DMS 273 treated with DMSO at 0.1 percent for 48 hours (cell line): ENCODE results near the gene SLC43A1.

Experiments
- DNase-seq: peaks from one replicate; lab custom pipeline; 2025; lab: John Stamatoyannopoulos, UW

SLC43A1 gene

DNA sequence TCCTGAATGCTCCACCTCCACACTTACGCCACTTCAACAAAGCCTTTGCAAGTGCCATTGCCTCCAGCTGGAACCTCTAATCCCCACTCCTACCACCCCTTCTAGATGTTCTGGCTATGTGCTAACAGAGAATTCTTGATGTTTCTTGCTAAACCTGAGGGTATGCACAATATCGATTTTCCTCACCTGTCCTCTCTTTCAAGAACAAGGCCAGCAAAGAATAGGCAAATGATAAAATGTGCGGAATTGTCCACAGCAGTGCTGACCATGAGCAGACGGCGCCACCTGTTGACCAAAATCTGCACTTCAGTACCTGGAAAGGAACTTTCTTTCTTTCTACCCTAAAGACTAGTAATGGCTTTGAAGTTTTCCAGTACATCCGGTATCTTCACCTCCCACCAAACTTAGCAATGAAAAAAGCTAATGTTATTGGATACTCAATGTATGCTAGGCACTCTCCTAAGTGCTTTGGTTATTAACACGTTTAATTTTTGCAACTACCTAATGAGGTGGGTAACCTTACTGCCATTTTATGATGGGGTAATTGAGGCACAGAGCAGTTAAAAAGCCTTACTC, 11.6 kb upstream of the SLC43A1 start:
- no peak for DNase-seq

DNA sequence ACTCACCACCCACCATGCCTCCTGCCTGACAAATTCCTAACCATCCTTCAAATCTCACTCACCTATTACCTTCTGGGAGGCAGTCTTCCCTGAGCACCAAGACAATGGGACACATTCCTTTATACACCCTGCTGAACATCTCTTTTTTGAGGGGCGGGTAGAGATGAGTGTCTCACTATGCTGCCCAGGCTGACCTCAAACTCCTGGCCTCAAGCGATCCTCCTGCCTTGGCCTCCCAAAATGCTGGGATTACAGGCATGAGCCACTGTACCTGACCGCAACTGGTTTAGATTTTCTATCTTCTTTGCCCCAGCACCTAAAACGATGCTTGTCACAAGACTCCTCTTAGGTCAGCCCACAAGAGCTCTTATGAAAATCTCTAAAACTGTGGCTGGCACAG, 7.9 kb upstream of the SLC43A1 start:
- DNase-seq: no peak

DNA sequence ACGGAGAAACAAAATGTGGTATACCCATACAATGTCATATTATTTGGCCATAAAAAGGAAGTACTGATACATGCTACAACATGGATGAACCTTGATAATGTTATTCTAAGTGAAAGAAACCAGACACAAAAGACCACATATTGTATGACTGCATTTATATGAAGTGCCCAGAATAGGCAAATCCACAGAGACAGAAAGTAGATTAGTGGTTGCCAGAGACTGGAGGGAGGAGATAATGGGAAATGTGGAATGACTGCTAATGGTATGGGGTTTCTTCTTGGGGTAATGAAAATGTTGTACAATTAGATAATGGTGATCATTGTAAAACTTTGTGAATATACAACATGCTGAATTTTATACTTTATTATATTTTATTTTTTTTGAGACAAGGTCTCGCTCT, 5.6 kb upstream of the SLC43A1 start:
- no peak for DNase-seq

DNA sequence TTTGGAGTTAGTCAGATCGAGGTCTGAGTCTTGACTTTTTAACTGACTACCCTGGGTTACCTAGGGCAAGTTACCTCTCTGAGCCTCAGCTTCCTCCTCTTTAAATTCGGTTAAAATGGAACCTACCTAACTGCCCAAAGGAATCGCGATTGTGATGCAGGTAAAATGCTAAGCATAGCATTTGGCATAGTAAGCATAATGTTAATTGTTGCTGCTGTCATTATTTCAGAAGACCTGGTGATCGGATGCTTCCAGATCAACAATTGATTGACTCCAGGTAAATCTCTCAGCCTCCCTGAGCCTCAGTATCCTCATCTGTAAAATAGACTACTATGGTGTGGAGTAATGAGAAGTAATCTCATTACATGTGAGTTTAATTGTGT, 550 bp upstream of the SLC43A1 start:
- DNase-seq: no peak

DNA sequence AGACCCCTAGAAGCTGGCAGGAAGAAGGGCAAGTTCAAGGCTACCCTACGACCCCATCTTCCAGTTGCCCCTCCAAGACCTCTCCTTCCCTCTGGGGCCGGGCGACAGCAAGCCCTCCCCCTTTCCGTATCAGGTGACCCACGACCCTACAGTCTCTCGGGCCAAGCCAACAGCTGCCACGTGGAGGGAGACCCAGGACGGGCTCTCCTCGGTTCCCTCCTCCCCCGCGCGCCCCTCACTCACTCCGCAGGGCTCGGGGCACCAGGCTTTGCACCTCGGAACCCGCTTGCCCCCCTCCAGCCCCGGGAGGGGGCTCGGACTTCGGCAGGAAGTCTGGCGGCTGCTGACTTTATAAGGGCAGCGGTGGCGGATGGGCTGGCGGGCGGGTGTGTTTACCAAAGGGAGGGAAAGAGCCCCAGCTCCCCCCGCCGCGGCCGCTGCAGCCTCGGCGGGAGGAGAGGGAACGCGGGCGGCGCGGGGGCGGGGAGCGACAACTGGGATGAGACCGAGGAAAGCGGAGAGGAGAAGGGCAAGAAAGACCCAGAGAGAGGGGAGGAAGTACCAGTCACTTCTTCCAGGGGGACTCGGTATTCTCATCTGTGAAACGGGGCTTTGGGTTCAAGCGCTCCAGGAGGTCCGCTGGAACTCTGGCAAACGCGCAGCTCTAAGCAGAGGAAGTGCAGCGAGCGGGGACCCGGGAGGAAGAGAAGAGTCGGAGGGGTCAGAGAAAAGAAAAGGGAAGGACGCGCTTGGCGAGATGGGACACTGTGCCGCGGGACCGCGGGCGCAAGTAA, 767 bp downstream of the SLC43A1 start:
- DNase-seq: no peak

DNA sequence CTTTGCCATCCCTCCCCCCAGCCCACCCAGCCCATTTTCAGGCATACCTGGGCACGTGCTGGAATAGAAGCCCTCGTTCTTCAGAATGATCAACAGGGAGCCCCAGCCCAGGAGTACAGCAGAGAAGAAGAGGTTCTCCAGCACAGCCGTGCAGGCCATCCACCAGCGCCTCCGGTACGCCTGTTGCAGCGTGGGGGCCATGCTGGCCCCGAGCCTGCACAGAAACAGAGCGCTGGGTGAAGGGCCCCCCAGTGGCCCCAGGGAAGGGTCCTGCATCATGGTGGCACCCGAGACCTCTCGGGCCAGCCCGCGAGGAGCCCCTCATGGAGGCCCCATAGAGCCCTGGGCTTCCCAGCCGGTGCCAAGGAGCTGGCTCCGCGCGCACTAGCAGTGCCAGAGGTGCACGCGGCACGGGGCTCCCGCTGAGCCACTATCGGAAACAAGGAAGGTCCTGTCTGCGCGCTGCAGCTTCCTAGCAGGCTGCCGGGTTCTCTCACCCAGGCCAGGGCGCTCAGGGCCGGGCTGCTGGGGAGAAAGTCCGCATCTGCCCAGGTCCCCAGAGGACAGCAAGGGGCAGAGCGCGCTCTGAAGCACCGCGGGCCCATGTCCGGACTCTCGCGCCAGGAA, 1.5 kb downstream of the SLC43A1 start:
- DNase-seq: no peak

DNA sequence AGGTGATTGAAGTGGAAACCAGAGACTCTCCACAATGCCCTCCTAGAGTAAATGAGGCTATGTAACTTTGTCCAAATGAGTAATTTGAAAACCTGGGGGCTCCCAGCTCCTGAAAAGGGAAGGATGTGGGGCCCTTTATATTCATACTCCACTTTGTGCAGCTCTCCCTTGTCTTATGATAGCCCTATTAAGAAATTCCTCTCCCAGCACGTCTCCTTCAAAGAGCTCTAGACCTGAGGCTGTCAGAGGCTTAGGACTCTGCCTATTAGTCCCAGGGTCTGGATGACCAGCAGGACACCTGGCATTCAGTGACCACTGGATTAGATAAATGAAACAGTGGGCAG, 2.1 kb downstream of the SLC43A1 start:
- DNase-seq: no peak

DNA sequence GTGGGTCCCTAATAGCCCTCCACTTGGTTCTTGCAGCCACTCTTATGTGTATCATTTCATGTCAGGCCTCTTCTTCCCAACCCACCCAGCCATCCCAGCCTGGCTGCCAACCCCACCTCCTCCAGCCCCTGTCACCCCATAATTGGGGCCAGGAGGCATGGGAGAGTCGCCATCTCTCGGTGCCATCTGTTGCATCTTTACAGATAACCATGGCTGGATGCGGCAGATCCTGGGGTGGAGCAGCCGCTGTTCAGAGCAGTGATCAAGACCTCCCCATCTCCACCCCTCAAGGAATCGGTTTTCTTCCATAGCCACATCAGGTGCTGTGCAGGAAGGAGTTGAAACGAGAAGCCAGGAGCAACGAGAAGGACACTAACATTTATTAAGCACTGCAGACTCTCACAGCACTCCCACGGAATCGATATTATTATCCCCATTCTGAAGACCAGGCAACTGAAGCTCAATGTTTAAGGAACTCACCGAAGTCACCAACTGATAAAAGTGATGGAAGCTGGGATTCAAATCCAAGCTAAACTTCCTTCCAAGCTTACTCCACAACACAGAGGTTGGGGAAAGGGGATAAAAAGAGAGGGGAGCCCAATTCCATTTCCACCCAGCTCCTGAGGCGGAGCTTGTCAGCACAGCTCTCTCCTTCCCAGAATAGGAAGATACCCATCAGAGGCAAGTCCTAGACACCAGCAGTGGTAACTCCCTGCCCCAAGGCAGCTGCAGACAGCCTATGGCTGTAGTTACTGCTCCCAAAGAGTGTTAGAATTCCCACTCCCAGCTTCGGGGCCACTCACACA, 2.7 kb downstream of the SLC43A1 start:
- DNase-seq: no peak

DNA sequence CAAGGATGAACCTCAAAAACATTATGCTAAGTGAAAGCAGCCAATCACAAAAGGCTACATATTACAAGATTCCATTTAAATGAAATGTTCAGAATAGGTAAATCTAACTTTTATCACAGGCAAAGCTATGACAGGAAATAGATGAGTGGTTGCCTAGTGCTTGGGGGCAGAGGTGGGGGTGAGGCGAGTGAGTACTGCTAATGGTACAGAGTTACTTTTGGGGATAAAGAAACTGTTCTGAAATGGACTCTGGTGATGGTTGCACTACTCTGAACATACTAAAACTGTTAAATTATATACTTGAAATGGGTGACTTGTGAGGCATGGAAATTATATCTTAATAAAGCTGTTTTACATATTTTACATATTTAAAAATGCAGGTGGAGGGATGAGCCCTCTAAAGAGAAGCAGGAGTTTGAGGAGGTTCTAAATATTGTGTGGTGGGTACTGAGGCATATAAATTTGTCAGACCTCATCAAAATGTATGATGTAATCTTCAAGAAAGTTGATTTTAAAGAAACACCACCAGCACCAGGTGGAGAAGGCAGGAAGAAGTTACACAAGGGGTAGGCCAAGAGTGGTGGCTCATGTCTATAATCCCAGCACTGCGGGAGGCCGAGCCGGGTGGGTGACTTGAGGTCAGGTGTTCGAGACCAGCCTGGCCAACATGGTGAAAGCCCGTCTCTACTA, 3.6 kb downstream of the SLC43A1 start:
- DNase-seq: no peak

DNA sequence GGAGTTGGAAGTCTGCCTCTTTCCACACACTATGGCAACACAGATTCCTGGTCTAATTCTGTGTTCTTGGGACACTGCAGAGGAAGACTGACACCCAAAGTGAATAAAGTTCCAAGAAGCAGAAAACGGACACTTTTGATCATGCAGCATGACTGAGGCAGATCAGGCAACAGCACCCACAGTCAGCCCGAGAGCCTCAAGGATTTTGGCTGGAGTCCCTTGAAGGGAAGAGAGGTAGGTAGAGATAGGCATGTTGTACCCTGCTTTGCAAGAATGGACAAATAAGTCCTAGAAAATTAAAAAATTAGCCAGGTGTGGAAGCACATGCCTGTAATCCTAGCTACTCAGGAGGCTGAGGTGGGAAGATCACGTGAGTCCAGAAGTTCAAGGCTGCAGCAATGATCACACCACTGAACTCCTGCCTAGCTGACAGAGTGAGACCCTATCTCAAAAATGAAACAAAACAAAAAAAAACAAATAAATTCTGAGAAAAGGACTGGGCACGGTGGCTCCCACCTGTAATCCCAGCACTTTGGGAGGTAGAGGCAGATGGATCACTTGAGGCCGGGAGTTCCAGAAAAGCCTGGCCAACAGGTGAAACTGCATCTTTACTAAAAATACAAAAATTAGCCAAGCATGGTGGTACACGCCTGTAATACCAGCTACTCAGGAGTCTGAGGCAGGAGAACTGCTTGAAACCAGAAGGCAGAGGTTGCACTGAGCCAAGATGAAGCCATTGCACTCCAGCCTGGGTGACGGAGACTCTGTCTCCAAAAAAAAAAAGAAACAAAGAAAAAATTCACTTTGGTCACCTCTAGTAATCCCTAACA, 6.9 kb downstream of the SLC43A1 start:
- DNase-seq: no peak

DNA sequence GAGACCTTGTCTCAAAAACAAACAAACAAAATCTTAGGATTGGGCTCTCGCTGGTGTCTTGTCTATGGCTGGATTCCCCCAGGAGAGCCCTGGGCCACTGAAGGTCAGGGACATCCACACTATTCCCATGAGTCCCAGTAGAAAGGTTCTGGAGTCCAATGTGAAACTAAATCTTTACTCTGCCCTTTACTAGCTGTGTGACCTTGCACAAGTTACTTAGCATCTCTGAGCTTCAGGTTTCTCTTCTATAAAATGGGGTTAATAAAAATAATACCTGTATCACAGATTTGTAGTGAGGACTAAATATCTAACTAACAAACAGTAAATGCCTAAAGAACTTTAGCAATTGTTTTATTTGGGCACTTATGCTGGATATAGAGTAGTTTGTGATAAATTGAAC, 9.0 kb downstream of the SLC43A1 start:
- no peak for DNase-seq

DNA sequence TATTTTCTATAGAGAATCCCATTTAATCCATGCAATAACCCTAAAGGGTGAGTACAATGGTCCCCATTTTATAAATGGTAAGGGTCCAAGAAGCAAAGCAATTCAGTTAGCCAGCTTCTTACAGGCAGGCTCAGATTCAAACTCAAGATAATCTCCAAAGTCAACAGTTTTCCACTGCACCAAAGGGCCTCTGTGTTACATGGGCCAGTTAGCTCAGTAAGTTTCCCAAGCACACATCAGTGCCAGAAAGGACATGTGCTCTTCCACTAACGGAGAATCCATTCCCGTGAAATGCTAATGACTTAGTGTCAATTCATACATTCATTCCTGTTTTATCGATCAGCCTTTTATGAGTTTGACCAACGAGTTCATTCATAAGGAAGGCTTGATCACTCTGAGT, 11.0 kb downstream of the SLC43A1 start:
- no peak for DNase-seq

DNA sequence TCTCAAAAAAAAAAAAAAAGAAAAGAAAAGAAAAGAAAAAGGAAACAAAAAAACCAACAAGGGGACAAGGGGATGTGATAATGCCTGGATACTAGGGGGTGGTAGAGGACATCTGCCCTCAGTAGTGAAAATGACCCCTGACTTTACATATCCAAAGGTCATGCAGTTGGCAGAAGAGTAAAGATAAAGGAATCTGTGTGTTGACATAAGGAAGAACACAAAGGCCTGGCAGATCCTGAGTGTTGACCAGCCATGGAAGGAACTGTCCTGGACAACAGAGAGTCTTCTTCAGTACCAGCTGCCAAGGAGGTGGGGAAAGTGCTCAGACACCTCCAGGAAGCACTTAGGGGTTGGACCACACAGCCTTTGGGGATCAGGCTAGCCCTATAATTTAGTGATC, 12.6 kb downstream of the SLC43A1 start:
- DNase-seq: no peak

DNA sequence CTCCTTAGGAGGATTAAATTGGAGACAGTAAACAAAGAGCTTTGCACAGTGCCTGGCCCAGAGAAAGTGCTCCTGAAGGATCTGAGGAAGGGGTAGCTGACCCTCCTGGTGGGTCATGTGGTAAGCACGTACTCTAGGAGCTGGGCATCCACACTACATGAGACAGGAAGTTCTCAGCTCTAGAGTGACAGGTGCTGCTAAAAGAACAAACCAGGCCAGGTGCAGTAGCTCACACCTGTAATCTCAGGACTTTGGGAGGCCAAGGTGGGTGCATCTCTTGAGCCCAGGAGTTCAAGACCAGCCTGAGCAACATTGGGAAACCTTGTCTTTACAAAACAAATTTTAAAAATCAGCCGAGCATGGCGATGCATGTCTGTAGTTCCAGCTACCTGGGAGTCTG, 13.1 kb downstream of the SLC43A1 start:
- DNase-seq: no peak

DNA sequence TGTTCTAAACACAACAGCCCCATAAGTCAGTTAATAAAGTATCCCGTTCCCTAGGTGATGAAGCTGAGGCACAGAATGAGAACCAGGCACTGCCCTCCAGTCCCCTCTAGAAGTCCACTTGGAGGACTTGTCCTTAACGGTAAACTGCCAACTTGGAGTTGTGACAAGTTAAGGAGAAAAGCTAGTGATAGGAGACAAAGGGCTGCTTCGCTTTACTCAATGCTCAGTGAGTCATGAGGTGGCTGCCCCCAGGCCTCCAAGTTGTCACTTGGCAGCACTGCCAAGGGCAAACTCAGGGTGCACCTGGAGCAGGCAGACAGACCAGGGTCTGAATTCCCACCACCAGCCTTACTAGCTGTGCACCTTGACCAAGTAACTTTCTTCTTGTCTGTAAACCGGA, 13.5 kb downstream of the SLC43A1 start:
- no peak for DNase-seq

DNA sequence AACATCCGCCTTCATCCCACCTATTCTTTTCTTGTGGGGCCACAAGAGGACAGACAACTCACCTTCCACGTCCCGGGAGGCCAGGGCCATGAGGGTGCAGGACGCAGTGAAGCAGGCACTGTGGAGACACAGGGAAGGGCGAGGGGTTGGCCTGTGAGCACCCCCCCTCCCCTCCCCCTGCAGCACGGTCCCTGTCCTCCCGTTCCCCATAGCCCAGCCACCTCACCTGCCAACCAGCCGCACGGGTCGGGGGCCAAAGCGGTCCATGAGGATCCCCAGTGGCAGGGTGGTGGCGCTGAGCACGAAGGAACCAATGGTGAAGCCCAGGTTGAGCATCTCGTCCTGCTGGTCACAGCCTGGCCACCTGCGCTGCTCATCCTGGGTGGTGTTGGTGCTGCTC, 14.6 kb downstream of the SLC43A1 start:
- DNase-seq: no peak

DNA sequence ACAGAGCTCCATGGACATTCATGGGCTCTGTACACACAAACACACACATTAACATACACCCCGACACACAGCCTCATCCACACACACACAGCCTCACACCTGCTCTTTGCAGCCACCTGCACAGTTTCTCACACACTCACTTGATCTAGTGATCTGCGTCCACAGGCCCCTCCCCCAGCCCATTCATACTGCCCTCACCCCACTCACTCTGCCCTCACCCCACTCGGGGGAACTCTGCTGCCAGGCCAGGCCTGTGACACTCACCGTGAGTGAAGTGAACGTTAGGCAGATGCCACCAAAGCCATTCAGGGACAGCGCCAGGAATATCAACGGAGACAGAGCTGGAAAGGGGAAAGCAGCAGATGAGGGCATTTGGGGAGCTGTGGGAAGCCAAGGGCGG, 15.0 kb downstream of the SLC43A1 start:
- no peak for DNase-seq

DNA sequence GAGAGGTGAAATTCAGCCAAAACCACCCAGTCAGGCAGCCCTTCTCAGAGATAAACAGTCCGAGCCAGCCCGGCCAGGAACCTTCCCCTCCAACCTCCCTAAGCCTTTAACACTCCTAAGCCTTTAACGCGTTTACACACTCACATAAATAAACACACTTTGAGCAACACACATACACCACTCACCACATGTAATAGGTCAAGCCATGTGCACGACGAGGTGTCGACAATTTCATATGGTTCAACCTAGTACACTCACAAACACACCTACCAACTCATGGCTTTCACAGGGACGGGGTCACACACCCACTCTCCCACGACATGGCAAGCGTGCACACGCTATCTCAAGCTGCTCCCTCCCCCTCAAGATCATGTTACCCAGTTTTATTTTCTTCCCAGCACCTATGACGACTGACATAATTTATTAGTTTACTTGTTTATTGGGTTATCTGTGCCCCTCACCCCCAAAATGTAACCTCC, 15.5 kb downstream of the SLC43A1 start:
- DNase-seq: no peak

DNA sequence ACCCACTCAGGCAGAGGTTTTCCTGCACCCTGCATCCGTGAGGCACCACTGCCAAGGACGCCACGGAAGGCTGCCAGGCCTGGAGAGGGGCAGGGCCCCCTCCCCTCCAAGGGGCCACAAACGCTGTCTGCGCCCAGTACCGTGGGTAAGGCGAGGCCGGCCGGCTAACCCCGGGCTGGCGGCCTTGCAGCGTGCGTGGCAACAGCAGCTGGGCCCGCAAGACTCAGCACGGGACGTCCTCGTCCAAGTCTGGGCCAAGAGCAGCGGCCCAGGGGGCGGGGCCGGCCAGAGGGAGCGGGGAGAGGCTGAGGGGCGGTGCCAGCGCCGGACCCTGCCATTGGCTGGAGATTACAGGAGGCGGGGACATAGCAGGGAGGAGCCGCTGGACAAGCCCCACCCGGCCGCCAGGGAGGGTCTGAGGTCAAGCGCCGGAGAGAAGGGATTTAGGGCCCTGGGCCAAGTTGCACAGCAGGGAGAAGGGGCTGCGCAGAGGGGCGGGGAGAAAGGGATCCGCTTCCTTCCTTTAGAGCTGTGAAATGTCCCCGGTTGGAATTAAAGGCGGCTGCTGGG, 16.0 kb downstream of the SLC43A1 start:
- DNase-seq: peak; percentile 84

DNA sequence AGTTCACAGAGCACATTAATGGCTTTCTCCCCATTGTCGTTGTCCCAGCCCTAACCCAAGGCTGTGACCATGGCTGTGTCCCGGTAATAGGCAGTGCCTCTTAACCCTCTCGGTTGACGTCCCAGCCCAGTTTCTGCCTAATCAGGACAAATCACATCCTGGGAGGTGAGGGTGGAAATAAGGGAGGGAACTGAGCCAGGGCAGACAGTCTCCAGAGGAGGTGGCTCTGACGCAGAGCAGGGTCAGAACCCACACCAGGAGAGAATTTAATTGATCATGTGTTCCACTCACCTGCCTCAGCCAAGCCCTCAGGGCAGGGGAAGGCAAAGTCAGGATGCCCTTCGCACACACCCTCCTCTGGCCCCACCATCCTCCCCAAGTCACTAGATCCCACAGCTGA, 17.0 kb downstream of the SLC43A1 start:
- no peak for DNase-seq
